Kidney epithelial cell (primary cell): ENCODE results near the gene GRIA1. TPM values are rescaled to one million over a fixed set of nuclear protein-coding genes. Genes with fewer than 3 reads are reported as not detected.

Experiments
- DNase-seq: peaks from one replicate; pipeline ENCODE4 v3.0.0-alpha.2; 2010; ENCODE audit warnings: low read depth
- H3K27me3 ChIP-seq: 2 replicates; pipeline ENCODE4 v1.6.0; 2011; ENCODE audit warnings: low read length; ENCODE audit not compliant: control insufficient read depth, insufficient read depth
- H3K36me3 ChIP-seq: 2 replicates; pipeline ENCODE4 v1.5.1; 2011; ENCODE audit warnings: low read length; ENCODE audit not compliant: control insufficient read depth, insufficient read depth
- H3K4me3 ChIP-seq: 2 replicates; pipeline ENCODE4 v1.5.1; 2011; ENCODE audit warnings: low read depth, mild to moderate bottlenecking, control low read depth, low read length
- CTCF ChIP-seq: IDR thresholded peaks from 2 replicates; pipeline ENCODE4 v1.5.1; 2011; ENCODE audit warnings: mild to moderate bottlenecking, moderate library complexity, low read length, control low read depth, inconsistent platforms; ENCODE audit not compliant: insufficient read depth, poor library complexity, severe bottlenecking
- total RNA-seq: library from RNA; depleted of rRNA; stranded (reverse); fragments of >200 nt; gene quantifications from 2 replicates; pipeline ENCODE4 v1.2.3, GENCODE V29; 2015

The GRIA1 gene
- total RNA-seq, 1 donor from 2014 or later: not detected

GRCh38 chr5:153807801-153808200 is 317.3 kb downstream of the GRIA1 start:
- TF ChIP-seq CTCF: no peak
- no peak for DNase-seq

GRCh38 chr5:153809166-153809565 is 318.7 kb downstream of the GRIA1 start:
- TF ChIP-seq CTCF: no peak
- DNase-seq: no peak
- H3K27me3 ChIP-seq: no peaks in the 10 kb centered on the region
- no peaks in the 10 kb centered on the region for H3K36me3 ChIP-seq
- H3K4me3 ChIP-seq: no peak overlapping the region

More at GRCh38 chr5:153807801-153808200, 317.3 kb downstream of the GRIA1 start:
- no peak overlapping the region for H3K4me3 ChIP-seq
- no peaks in the 10 kb centered on the region for H3K27me3 ChIP-seq
- H3K36me3 ChIP-seq: no peaks in the 10 kb centered on the region

- Histone ChIP-seq H3K27me3 (no peaks in the 10 kb centered on the region), H3K4me3 (no peak overlapping the region), H3K36me3 (no peaks in the 10 kb centered on the region)
- no peak for DNase-seq
- TF ChIP-seq CTCF: no peak
Measured at GRCh38 chr5:153813901-153814300, 323.4 kb downstream of the GRIA1 start.

GRCh38 chr5:153816870-153817269 is 326.4 kb downstream of the GRIA1 start:
- H3K27me3 ChIP-seq: no peaks in the 10 kb centered on the region

GRCh38 chr5:153818626-153819025 is 328.2 kb downstream of the GRIA1 start:
- Histone ChIP-seq H3K27me3 (no peaks in the 10 kb centered on the region), H3K36me3 (no peaks in the 10 kb centered on the region), H3K4me3 (no peak overlapping the region)
- no peak for TF ChIP-seq CTCF
- no peak for DNase-seq

More at GRCh38 chr5:153816870-153817269, 326.4 kb downstream of the GRIA1 start:
- DNase-seq: no peak
- no peak for TF ChIP-seq CTCF
- Histone ChIP-seq H3K4me3 (no peak overlapping the region), H3K36me3 (no peaks in the 10 kb centered on the region)

- Histone ChIP-seq H3K4me3 (no peak overlapping the region), H3K36me3 (no peaks in the 10 kb centered on the region), H3K27me3 (no peaks in the 10 kb centered on the region)
- no peak for DNase-seq
- TF ChIP-seq CTCF: no peak
Measured at GRCh38 chr5:153823036-153823435, 332.6 kb downstream of the GRIA1 start.
